ENCODE measurements around the gene BIVM. TPM values are rescaled to one million over a fixed set of nuclear protein-coding genes. Genes with fewer than 3 reads are reported as not detected.

Gene BIVM, protein sequence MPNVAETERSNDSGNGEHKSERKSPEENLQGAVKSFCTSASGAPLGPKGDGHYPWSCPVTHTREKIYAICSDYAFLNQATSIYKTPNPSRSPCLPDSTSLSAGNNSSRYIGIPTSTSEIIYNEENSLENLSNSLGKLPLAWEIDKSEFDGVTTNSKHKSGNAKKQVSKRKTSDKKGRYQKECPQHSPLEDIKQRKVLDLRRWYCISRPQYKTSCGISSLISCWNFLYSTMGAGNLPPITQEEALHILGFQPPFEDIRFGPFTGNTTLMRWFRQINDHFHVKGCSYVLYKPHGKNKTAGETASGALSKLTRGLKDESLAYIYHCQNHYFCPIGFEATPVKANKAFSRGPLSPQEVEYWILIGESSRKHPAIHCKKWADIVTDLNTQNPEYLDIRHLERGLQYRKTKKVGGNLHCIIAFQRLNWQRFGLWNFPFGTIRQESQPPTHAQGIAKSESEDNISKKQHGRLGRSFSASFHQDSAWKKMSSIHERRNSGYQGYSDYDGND
- total RNA-seq, result 11.0 and 19.0 TPM in 2 replicates

DNA sequence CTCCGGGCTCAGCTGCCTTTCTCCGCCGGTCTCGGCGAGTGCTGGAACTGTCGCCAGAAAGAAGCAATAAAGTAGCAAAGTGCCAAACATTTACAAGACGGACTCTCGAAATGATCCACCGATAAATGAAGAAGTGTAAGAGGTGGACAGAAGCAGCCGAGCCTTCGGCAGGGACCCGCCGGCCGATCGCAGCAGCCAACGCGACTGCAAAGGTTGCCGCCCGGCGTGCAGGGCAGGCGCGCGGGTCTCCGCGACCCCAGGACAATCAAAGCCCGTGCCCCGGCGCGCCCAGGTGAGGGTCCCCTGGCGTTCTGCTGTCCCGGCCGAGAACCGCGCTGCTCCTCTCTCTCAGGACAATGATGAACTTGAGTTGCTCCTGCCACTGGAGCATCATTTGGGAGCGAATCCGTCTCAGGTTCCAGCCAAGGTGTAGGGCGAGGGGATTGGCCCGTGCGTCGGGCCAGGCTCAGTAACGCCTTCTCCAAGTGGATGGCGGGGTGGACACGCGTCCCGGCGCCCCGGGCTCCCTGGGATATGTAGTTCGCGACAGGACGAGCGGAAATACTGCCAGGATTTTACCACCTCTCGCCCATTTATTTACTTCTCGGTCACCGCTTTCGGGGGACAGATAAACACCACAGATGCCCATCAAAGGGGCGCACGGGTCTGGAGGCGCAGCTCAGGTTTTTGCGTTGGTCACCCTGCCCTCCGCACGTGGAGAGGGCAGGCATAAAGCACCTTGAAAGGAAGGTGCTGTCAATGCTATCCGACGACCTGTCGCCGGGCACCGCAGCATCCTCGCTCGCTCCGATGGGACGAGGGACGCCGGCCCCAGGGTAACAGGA is at the start of gene BIVM, which contains the start of gene POGLUT2:
BIVM (plus strand) TSS at position 539 of the 845 bp plus-strand sequence. CDS start 8,149 bp downstream, outside the sequence.
POGLUT2 (minus strand) TSS at position 396 of the 845 bp plus-strand sequence; CDS start at position 90, 306 bp downstream.

DNA sequence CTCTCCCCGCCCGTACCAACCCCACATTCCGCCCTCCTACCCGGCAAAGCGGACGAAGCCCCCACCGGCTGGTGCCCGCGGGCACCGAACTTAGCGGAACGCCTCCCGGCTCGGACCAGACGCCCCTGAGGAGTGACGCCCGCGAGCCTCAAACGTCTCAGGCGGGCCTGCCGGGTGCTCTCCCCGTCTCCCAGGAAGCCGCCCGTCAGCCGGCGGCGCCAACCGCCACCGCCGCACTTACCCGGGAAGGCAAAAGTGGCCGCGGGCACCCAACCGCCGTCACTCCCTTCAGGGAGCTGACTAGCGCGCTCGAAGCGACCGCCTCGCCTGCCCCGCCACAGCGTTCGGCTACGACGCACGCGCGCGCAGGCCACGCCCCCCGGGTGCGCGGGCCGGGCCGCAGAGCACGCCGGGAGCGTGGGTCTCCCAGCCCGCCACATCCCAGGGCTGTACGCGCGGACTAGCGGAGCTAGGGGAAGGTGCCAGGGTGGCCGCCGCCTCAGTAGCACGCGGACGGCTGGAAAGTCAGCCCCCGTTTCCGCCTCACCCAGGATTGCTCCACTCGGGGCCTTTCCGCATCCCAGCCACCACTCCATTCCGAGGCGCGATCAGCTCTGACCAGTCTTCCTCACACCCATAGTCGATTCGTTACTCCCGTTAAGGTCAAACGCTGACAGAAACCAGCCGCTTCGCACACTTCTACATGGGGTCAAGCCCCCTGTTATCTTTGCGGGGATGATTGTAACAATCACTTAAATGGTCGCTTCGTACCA is 25.3 kb upstream of the BIVM start, which contains the start of gene TEX30:
TEX30 (minus strand) TSS at position 346 of the 773 bp plus-strand sequence. CDS start 3,760 bp downstream, outside the sequence.

DNA sequence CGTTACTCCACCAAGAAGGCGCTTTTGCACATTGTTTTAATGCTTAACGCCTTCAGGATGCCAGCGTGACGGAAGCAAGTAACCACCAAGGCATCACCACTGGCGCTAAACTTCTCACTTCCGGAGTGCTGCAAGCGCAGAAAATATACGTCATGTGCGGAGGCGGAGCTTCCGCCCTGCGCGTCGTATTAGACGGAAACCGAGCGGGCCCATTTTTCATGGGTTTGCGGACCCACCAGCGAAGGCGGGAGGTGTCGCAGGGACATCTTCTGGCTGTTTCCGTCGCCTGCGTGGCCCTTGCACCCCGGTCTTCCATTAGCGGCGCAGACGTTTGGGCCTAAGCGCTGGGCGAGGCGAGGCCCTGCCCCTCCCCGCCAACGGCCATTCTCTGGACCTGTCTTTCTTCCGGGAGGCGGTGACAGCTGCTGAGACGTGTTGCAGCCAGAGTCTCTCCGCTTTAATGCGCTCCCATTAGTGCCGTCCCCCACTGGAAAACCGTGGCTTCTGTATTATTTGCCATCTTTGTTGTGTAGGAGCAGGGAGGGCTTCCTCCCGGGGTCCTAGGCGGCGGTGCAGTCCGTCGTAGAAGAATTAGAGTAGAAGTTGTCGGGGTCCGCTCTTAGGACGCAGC is 46.8 kb downstream of the BIVM start, which contains the start of gene ERCC5:
ERCC5 (plus strand) TSS at position 403 of the 631 bp plus-strand sequence. CDS start 235 bp downstream, outside the sequence.

Other genes starting within 250 kb of the BIVM start
- 27.1 and 28.5 TPM in 2 replicates for gene TPP2, start 202.1 kb upstream of the BIVM start, total RNA-seq
- 1.4 TPM in 1 of 2 replicates, not detected in the other for gene METTL21C, start 104.1 kb upstream of the BIVM start, total RNA-seq
- 4.2 and 5.7 TPM in 2 replicates for gene TEX30, start 25.3 kb upstream of the BIVM start, total RNA-seq
- 26.6 and 40.6 TPM in 2 replicates for gene POGLUT2, start 143 bp upstream of the BIVM start, total RNA-seq
- 33.6 and 41.7 TPM in 2 replicates for gene ERCC5, start 46.9 kb downstream of the BIVM start, total RNA-seq

All from pericardium fibroblast (primary cell).